HG03066 (cell line): Measurements from ENCODE around the gene GXYLT2.
"Not testable (repeated sequence)": the region's sequence is repeated elsewhere in the genome, so short reads cannot be mapped to it uniquely, and the experiment has no call there.

Experiments used
- ATAC-seq: cut with Tn5 transposase; IDR thresholded peaks from one replicate; pipeline ENCODE4 v1.9.1; 2021; ENCODE audit warnings: low read depth; ENCODE audit not compliant: unreplicated experiment

The GXYLT2 gene

GRCh38 chr3:72972706-72973030 is 84.8 kb downstream of the GXYLT2 start:
- ATAC-seq: no peak

- no peak for ATAC-seq
Measured at GRCh38 chr3:72973031-72973723, 85.3 kb downstream of the GXYLT2 start.

DNA sequence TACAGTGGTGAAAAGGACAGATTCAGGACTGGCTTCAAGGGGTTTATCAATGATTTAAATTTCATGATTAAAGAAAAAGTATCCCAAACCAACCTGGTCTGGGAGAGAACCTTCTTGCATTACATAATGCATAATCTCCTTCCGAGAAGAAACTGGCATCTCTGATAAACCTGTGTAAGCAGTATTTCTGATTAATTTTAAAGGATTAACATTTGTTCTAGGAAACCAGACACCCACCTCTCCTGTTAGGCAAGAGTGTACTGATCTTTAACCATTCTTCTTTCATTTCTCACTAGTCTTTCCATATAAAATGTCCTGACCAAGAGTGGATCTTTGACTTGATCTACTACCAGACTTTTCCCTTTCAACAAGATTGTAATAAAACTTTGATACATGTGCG is 85.9 kb downstream of the GXYLT2 start:
- ATAC-seq: no peak

GRCh38 chr3:72974956-72975355 is 87.1 kb downstream of the GXYLT2 start:
- ATAC-seq: no peak

- no peak for ATAC-seq
Measured at GRCh38 chr3:72976281-72976741, 88.5 kb downstream of the GXYLT2 start.

GRCh38 chr3:72977060-72977808 is 89.4 kb downstream of the GXYLT2 start:
- ATAC-seq: no peak

DNA sequence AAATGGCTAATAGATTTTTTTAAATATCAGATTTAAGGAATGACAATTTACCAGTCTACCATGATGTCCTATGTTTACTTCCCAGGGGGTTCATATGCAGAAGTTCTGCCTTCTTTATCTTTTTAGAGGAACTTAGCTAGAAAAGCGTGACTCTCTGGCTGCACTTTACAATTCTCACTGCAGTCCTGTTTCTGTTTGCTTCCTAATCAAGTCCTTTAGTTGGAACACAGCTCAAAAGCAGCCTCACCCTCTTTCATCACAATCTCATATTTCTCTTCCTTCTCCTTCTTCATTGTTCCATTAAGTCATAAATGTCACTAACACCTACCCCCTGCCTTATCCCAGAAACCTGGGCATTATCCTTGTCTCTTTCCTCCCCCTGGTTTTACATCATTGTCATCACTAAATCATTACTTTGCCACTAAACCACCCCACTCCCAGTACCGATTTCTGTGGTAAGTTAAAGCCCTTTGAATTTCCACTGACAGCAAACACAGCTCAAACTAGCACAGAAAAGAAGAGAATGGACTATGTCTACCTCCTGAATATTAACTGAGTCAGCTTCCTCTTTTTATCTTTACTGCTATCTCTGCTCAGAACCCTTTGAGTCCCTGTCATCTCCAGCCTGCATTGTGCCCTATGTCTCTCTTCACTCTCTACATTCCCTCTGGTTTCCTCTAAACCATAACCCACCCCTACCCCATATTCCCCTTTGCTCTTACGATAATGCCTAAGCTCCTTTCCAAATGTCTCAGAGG is 94.9 kb downstream of the GXYLT2 start:
- ATAC-seq: no peak

DNA sequence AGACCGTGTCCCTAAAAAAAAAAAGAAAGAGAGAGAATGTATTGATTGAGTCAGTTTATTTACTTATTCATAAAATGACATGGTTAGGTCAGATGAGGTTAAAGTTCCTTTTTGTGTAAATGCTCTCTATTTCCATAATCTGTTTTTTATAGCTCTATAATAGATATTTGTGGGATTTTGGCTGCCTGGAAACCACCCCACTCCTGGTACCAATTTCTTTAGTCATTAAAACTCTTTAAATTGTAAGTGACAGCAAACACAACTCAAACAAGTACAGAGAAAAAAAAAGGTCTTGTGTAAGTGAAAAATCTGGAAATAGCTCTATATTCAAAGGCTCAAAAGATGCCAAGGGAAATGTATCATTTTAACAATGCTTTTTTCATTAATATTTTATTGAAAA is 97.7 kb downstream of the GXYLT2 start:
- no peak for ATAC-seq

GRCh38 chr3:72990701-72991395 is 103.0 kb downstream of the GXYLT2 start:
- no peak for ATAC-seq

DNA sequence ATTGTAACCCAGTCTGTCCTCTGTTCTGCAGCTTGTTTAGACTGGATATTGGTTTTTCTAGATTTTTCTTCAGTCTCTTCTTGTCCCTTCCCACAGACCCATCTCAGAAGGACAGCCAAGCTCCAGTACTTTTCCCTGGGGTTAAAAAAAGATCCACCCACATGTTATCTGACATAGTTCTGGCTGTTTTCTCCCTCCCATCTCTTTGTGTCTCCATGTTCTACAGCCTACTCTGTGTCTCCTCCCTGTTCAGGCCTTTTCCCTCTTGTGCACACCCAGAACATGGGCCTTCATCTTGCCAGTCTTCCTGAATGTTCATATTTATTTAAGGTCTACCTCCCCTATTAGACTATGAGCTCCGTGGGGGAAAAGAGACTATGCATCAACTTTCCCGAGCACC is 103.7 kb downstream of the GXYLT2 start:
- no peak for ATAC-seq

- no peak for ATAC-seq
Measured at GRCh38 chr3:72993391-72993790, 105.5 kb downstream of the GXYLT2 start.

DNA sequence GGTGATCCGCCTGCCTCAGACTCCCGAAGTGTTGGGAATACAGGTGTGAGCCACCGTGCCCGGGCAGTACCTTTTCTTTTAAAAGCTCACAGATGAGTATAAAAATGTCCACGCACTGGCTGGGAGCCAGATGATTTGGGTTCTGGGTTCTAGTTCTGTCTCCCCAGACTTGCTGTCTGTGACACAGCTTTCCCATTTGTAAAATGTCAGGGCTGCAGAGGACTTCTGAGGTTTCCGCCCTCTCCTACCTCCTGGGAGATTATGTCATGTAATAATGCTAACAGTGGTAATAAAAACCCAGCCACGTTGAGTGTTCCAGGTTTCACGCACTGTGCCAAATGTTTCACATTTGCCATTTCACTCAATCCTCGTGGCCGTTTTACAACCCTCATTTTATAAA is 107.5 kb downstream of the GXYLT2 start:
- ATAC-seq: no peak

DNA sequence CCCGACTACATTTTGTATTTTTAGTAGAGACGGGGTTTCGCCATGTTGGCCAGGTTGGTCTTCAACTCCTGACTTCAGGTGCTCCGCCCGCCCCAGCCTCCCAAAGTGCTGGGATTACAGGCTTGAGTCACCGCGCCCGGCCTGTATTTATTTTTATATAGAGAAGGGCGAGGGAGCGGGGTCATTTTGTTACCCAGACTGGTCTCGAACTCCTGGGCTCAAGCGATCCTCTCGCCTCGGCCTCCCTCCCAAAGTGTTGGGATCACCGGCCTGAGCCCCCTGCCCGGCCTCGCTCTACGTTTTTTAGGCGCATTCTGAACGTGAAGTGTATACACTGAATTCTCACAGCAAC is 108.3 kb downstream of the GXYLT2 start:
- no peak for ATAC-seq

- ATAC-seq: peak; percentile 86
Measured at GRCh38 chr3:72996473-72997333, 108.9 kb downstream of the GXYLT2 start, which contains the start of gene PPP4R2. PPP4R2 (plus strand) TSS chr3:72996811; CDS start chr3:72997038, 227 bp downstream.

DNA sequence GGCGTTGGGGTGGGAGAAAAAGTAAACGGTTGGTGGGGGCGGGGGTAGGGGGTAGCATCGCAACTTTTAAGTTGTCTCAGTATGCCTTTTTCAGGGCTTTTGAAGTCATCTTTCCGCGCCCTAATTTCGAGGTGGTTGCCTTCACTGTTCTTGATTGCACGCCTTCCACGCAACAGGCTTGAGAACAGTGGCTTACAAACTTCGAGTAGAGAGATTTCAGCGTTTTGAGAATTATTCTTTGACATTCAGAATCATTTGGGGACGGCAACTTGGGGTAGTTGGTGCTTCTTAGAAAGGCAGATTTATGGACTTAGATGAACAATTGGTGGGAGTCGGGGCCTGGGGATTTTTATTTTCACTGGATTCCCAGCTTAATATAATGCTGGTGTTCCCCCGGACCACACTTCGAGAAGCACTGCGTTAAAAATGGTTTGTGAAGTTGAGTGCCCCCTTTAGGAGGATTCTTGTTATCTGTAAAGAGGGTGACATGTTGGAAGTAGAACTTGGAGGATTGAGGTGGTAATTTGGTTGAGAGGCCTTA is 109.6 kb downstream of the GXYLT2 start:
- no peak for ATAC-seq

- ATAC-seq: no peak
Measured at GRCh38 chr3:72998466-72998865, 110.6 kb downstream of the GXYLT2 start.

DNA sequence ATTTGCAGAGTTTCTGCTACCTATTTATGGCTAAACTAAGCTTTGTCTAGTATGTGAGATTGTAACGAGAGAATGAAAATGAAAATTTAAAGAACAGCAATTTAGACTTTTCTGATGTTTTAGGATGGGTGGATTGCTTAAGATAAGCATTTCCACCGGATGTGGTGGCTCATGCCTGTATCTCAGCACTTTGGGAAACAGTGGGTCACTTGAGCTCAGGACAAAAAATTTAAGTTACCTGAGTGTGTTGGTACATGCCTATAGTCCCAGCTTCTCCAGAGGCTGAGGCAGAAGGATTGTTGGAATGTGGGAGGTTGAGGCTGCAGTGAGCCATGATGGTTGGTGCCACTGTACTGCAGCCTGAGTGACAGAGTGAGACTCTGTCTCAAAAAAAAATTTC is 112.1 kb downstream of the GXYLT2 start:
- ATAC-seq: no peak

GRCh38 chr3:73003050-73003449 is 115.2 kb downstream of the GXYLT2 start:
- ATAC-seq: not testable (repeated sequence)

DNA sequence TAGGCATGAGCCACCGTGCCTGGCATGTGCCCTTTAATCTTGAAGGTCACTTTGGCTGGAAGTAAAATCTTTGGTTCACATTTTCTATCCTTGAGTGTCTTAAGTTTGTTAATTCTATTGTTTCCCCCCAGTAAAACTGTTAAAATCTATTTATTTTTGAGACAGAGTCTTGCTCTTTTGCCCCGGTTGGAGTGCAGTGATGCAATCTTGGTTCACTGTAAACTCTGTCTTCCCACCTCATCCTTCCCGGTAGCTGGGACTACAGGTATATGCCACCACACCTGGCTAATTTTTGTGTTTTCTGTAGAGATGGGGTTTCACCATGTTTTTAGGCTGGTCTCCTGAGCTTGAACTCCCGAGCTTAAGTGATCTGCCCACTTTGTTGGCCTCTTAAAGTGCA is 116.5 kb downstream of the GXYLT2 start:
- ATAC-seq: no peak
